ENCODE measurements around the gene JAZF1.

JAZF1 gene

GRCh38 chr7:27795977-27796376, 384.6 kb downstream of the JAZF1 start:
- DNase-seq, result no peak

DNA sequence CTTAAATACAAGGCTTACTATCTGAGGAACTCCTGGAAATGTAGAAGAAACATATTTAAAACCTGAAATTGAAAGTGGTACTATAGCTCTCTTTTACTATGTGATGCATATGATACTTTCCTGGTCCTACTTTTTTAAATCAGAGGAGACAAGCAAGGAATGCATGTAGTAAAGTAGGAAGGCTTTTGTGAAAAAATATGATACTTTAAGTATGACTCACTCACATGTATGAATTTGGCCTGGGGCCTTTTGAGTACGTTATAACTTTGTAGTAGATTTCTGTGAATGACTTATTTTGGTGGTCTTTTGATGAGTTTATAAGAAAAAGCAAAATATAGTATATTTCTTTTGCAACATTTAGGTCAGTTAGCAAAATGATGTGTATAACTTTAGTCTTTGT, 386.8 kb downstream of the JAZF1 start:
- DNase-seq, result no peak

GRCh38 chr7:27788437-27788836, 392.2 kb downstream of the JAZF1 start:
- no peak for DNase-seq

DNA sequence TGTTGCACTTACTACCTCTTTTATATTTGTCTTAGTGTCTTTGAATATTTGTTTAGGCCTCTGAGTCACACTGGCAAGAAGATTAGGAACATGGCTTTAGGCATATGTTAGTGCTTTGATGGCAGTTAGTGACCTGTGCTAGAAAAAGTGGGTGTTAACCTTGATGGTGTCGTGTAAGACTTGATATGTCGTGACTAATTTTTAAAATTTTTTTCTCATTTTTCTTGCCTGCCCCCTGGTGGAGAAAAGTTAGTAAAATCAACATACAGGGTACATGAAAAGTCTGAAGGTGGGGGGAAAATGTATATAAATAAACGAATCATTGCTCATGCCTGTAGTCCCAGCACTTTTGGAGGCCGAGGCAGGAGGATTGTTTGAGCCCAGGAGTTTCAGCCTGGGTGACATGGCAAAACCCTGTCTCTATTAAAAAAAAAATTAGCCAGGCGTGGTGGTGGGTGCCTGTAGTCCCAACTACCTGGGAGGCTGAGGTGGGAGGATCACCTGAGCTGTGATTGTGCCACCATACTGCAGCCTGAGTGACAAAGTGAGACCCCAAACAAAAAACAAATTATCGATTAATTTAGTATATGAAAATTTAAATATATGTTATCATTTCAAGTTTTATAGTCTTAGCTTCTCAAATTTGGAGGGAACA, 396.1 kb downstream of the JAZF1 start:
- peak; percentile 40 for DNase-seq

- DNase-seq, result no peak
Observed at GRCh38 chr7:27782849-27783248, 397.7 kb downstream of the JAZF1 start.

DNA sequence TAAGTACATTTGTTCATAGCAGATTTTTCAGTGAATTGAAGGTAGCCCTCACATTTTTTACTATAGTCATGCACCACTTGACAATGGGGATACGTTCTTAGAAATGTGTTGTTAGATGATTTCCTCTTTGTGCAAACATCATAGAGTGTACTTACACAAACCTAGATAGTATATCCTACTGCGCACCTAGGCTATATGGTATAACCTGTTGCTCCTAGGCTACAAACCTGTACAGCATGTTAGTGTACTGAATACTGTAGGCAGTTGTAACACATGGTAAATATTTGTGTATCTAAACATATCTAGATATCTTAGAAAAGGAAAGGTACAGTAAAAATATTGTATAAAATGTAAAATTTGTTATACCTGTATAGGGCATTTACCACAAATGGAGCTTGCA, 399.4 kb downstream of the JAZF1 start:
- no peak for DNase-seq
